Ramos (cell line): ENCODE measurements around the gene UGT1A5.
"Not testable (repeated sequence)": the region's sequence is repeated elsewhere in the genome, so short reads cannot be mapped to it uniquely, and the experiment has no call there.

ENCODE experiments used
- in situ Hi-C: fragments of 300-500 bp; cut with MboI; formaldehyde crosslinking; loops from one replicate; pipeline ENCODE4 v1.14.3; 2022; ENCODE audit warnings: low sequenced_read_pairs; ENCODE audit not compliant: unreplicated experiment

UGT1A5 gene

GRCh38 chr2:233745073-233745755 lies 32.5 kb downstream of the UGT1A5 start:
- in situ Hi-C loops: no loop called here

GRCh38 chr2:233745838-233746237 lies 33.1 kb downstream of the UGT1A5 start:
- in situ Hi-C loops: not testable (repeated sequence)

GRCh38 chr2:233746475-233747282 lies 34.0 kb downstream of the UGT1A5 start:
- in situ Hi-C loops: no loop called here

- in situ Hi-C loops: no loop called here
Measured at GRCh38 chr2:233747283-233747544, 34.5 kb downstream of the UGT1A5 start.

GRCh38 chr2:233750689-233751088 lies 38.0 kb downstream of the UGT1A5 start:
- in situ Hi-C loops: not testable (repeated sequence)

- in situ Hi-C loops: not testable (repeated sequence)
Measured at GRCh38 chr2:233751212-233752009, 38.7 kb downstream of the UGT1A5 start.

- in situ Hi-C loops: no loop called here
Measured at GRCh38 chr2:233754872-233755611, 42.3 kb downstream of the UGT1A5 start.

GRCh38 chr2:233756429-233757081 lies 43.8 kb downstream of the UGT1A5 start:
- in situ Hi-C loops: no loop called here

- in situ Hi-C loops: no loop called here
Measured at GRCh38 chr2:233758141-233758540, 45.4 kb downstream of the UGT1A5 start.

- in situ Hi-C loops: no loop called here
Measured at GRCh38 chr2:233758849-233759248, 46.1 kb downstream of the UGT1A5 start.

GRCh38 chr2:233760043-233760442 lies 47.3 kb downstream of the UGT1A5 start, which contains the start of gene UGT1A1:
Gene UGT1A1, plus strand, starts transcription at chr2:233760270. Its CDS starts 18 bp downstream, at chr2:233760288.
- in situ Hi-C loops: no loop called here

- in situ Hi-C loops: no loop called here
Measured at GRCh38 chr2:233761040-233761769, 48.5 kb downstream of the UGT1A5 start.

GRCh38 chr2:233764264-233764663 lies 51.6 kb downstream of the UGT1A5 start:
- in situ Hi-C loops: no loop called here

GRCh38 chr2:233764761-233765160 lies 52.1 kb downstream of the UGT1A5 start:
- in situ Hi-C loops: no loop called here

- in situ Hi-C loops: no loop called here
Measured at GRCh38 chr2:233766416-233766815, 53.7 kb downstream of the UGT1A5 start.

- in situ Hi-C loops: no loop called here
Measured at GRCh38 chr2:233768076-233768475, 55.4 kb downstream of the UGT1A5 start.

GRCh38 chr2:233769260-233769659 lies 56.6 kb downstream of the UGT1A5 start:
- in situ Hi-C loops: no loop called here

- in situ Hi-C loops: no loop called here
Measured at GRCh38 chr2:233772153-233772552, 59.4 kb downstream of the UGT1A5 start.

- in situ Hi-C loops: no loop called here
Measured at GRCh38 chr2:233772583-233772982, 59.9 kb downstream of the UGT1A5 start.
